HUES64 (cell line): ENCODE results near the gene DHX58.

ENCODE experiments used
- H3K27ac ChIP-seq: 2 replicates; pipeline ENCODE4 v1.7.0; 2013; ENCODE audit warnings: low read depth, low read length, inconsistent platforms
- H3K27me3 ChIP-seq: 2 replicates; pipeline ENCODE4 v1.6.1; 2013; ENCODE audit warnings: mild to moderate bottlenecking, low read length; ENCODE audit not compliant: insufficient read depth
- H3K36me3 ChIP-seq: 2 replicates; pipeline ENCODE4 v1.6.1; 2013; ENCODE audit warnings: mild to moderate bottlenecking, low read length; ENCODE audit not compliant: insufficient read depth
- H3K4me1 ChIP-seq: 2 replicates; pipeline ENCODE4 v1.6.1; 2013; ENCODE audit warnings: mild to moderate bottlenecking, low read length, moderate library complexity; ENCODE audit not compliant: insufficient read depth
- H3K4me3 ChIP-seq: 2 replicates; pipeline ENCODE4 v1.5.1; 2013; ENCODE audit warnings: mild to moderate bottlenecking, low read length, moderate library complexity
- H3K9ac ChIP-seq: 2 replicates; pipeline ENCODE4 v1.6.1; 2013; ENCODE audit warnings: mild to moderate bottlenecking, low read depth, low read length
- H3K9me3 ChIP-seq: 2 replicates; pipeline ENCODE4 v1.6.1; 2013; ENCODE audit warnings: low read depth, low read length; ENCODE audit not compliant: insufficient read depth
- WGBS: fragments of 150-250, 120-280 bp; methylation state at CpG from one replicate; pipeline ENCODE4 v1.1.7; 2013; ENCODE audit warnings: missing lambda C conversion rate; 5-methylcytosine and 5-hydroxymethylcytosine counted together

DHX58 gene

GRCh38 chr17:42092939-42093338, 19.6 kb downstream of the DHX58 start:
- 82% methylated on average over 6 of the region's 6 CpGs for WGBS
- no peaks in the 10 kb centered on the region for H3K9me3 ChIP-seq
- H3K27ac ChIP-seq: no peak overlapping the region
- H3K9ac ChIP-seq: no peak overlapping the region
- H3K4me1 ChIP-seq: peaks cover 7% of the 10 kb centered on the region; the same call in 1 of the 2 replicates
- no peaks in the 10 kb centered on the region for H3K36me3 ChIP-seq
- no peak overlapping the region for H3K4me3 ChIP-seq
- H3K27me3 ChIP-seq: peaks cover 22% of the 10 kb centered on the region

- no peak overlapping the region for H3K27ac ChIP-seq
- no peaks in the 10 kb centered on the region; the same call in 1 of the 2 replicates for H3K4me1 ChIP-seq
- peaks cover 4% of the 10 kb centered on the region for H3K27me3 ChIP-seq
- 88% methylated on average over 8 of the region's 8 CpGs for WGBS
- H3K9ac ChIP-seq: no peak overlapping the region
- no peaks in the 10 kb centered on the region for H3K9me3 ChIP-seq
- H3K36me3 ChIP-seq: no peaks in the 10 kb centered on the region
- no peak overlapping the region for H3K4me3 ChIP-seq
Observed at GRCh38 chr17:42090964-42091790, 21.3 kb downstream of the DHX58 start.

GRCh38 chr17:42088736-42089135, 23.8 kb downstream of the DHX58 start:
- no peaks in the 10 kb centered on the region for H3K9me3 ChIP-seq
- no peak overlapping the region for H3K4me3 ChIP-seq
- no peaks in the 10 kb centered on the region for H3K27me3 ChIP-seq
- 94% methylated on average over 8 of the region's 8 CpGs for WGBS
- H3K36me3 ChIP-seq: no peaks in the 10 kb centered on the region
- H3K27ac ChIP-seq: no peak overlapping the region
- no peak overlapping the region for H3K9ac ChIP-seq
- H3K4me1 ChIP-seq: no peaks in the 10 kb centered on the region; the same call in 1 of the 2 replicates

- Histone ChIP-seq H3K27ac (no peak overlapping the region), H3K4me1 (no peaks in the 10 kb centered on the region; the same call in 1 of the 2 replicates), H3K9me3 (no peaks in the 10 kb centered on the region), H3K4me3 (no peak overlapping the region), H3K9ac (no peak overlapping the region), H3K27me3 (no peaks in the 10 kb centered on the region), H3K36me3 (no peaks in the 10 kb centered on the region)
- 81% methylated on average over 17 of the region's 20 CpGs for WGBS
Observed at GRCh38 chr17:42087736-42088705, 24.5 kb downstream of the DHX58 start.

- Histone ChIP-seq H3K27me3 (no peaks in the 10 kb centered on the region), H3K9me3 (no peaks in the 10 kb centered on the region), H3K4me1 (no peaks in the 10 kb centered on the region; the same call in 1 of the 2 replicates), H3K36me3 (no peaks in the 10 kb centered on the region), H3K27ac (no peak overlapping the region), H3K4me3 (no peak overlapping the region), H3K9ac (no peak overlapping the region)
- WGBS: 89% methylated on average over 6 of the region's 7 CpGs
Observed at GRCh38 chr17:42087042-42087701, 25.3 kb downstream of the DHX58 start.

GRCh38 chr17:42081516-42082129, 30.9 kb downstream of the DHX58 start:
- 92% methylated on average over 9 of the region's 9 CpGs for WGBS
- no peak overlapping the region for H3K9ac ChIP-seq

GRCh38 chr17:42079541-42079940, 33.0 kb downstream of the DHX58 start:
- no peak overlapping the region for H3K4me3 ChIP-seq
- no peaks in the 10 kb centered on the region for H3K27me3 ChIP-seq
- no peak overlapping the region for H3K27ac ChIP-seq
- no peaks in the 10 kb centered on the region for H3K9me3 ChIP-seq
- no peaks in the 10 kb centered on the region; the same call in 1 of the 2 replicates for H3K4me1 ChIP-seq
- H3K36me3 ChIP-seq: no peaks in the 10 kb centered on the region
- 76% methylated on average over 2 of the region's 2 CpGs for WGBS
- H3K9ac ChIP-seq: no peak overlapping the region

More at GRCh38 chr17:42081516-42082129, 30.9 kb downstream of the DHX58 start:
- no peak overlapping the region for H3K4me3 ChIP-seq
- no peaks in the 10 kb centered on the region for H3K9me3 ChIP-seq
- no peaks in the 10 kb centered on the region; the same call in 1 of the 2 replicates for H3K4me1 ChIP-seq
- no peak overlapping the region for H3K27ac ChIP-seq
- H3K27me3 ChIP-seq: no peaks in the 10 kb centered on the region
- H3K36me3 ChIP-seq: no peaks in the 10 kb centered on the region

- H3K27me3 ChIP-seq: no peaks in the 10 kb centered on the region
- no peaks in the 10 kb centered on the region for H3K9me3 ChIP-seq
- no peak overlapping the region for H3K9ac ChIP-seq
- no peak overlapping the region for H3K4me3 ChIP-seq
- no peaks in the 10 kb centered on the region; the same call in 1 of the 2 replicates for H3K4me1 ChIP-seq
- H3K27ac ChIP-seq: no peak overlapping the region
- 87% methylated on average over 8 of the region's 8 CpGs for WGBS
- H3K36me3 ChIP-seq: no peaks in the 10 kb centered on the region
Observed at GRCh38 chr17:42078396-42079043, 34.0 kb downstream of the DHX58 start.

GRCh38 chr17:42077755-42078154, 34.8 kb downstream of the DHX58 start:
- H3K4me3 ChIP-seq: no peak overlapping the region
- no peaks in the 10 kb centered on the region; the same call in 1 of the 2 replicates for H3K4me1 ChIP-seq
- WGBS: 88% methylated on average over 5 of the region's 5 CpGs
- H3K36me3 ChIP-seq: no peaks in the 10 kb centered on the region
- no peak overlapping the region for H3K27ac ChIP-seq
- H3K9me3 ChIP-seq: no peaks in the 10 kb centered on the region
- H3K9ac ChIP-seq: no peak overlapping the region
- H3K27me3 ChIP-seq: no peaks in the 10 kb centered on the region
